Measurements from ENCODE around the gene KCNG4.

Gene KCNG4, protein sequence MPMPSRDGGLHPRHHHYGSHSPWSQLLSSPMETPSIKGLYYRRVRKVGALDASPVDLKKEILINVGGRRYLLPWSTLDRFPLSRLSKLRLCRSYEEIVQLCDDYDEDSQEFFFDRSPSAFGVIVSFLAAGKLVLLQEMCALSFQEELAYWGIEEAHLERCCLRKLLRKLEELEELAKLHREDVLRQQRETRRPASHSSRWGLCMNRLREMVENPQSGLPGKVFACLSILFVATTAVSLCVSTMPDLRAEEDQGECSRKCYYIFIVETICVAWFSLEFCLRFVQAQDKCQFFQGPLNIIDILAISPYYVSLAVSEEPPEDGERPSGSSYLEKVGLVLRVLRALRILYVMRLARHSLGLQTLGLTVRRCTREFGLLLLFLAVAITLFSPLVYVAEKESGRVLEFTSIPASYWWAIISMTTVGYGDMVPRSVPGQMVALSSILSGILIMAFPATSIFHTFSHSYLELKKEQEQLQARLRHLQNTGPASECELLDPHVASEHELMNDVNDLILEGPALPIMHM

DNA sequence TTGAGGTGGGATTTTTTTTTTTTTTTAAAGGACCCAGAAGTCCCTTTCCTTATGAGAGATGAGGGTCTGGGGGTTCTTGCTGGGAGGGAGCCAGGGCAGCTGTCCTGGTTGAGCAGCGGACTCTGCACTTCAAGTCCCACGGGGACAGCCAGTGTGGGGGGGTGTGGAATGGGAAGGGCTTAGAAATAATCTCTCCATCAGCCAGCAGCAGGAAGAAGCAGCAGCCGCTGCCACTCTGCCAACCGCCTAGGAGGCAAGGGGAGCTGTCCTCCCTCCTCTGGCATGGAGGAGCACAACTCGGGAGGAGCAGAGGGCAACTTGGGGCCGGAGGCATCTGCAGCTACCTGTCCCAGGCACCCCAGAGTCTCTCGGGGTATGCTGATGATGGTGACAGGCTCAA is at the start of gene KCNG4:
Gene KCNG4 (minus strand): TSS at position 104 of the 400 bp plus-strand sequence. CDS start 2,527 bp downstream, outside the sequence.
- DNase-seq, result no peak

DNA sequence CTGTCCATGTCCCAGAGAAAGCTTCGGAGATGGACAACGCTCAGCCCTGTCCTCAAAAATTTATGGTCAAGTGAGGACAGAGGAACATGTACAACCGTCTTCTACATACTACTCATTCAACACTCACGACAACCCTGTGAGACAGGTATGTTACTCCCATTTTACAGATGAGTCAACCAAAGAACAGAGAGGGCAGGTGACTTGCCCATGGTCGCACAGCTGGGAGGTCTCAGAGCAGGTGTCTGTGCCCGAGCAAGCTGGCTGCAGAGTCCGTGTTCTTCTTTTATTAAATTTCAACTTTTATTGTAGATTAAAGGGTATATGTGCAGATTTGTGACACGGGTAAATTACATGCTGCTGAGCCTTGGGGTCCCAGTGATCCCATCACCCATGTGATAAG is 49.1 kb upstream of the KCNG4 start:
- DNase-seq, result no peak

DNA sequence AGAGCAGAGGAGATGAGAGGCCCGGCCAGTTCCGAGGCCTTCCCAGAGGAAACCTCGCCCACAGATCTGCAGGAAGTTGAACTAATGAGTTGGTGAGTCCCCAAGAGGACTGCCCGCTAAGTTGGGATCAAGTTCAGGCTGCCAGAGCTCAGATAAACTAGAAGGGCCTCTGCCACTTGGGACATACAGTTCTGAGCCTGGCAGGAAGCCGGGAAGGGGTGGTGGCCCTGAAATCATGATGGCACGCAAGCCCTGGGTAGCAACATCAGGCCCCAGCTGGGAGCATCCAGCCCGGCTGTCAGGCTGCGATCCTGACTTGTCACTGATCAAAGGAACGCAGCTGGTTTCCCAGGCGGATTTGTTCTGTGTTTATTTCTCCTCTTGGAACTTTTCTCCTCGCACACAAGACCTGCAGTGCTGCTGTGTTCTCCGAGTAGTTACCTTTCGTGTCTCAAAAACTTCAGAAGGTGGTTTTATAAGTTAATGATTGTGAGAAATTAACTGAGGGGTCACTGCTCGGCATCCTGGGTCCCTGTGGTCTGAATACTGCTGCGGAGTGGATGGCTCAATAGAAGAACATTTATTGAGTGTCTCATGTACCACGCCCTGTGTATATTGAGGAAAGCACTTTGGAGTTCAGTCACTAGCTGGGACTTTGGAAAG is 46.9 kb upstream of the KCNG4 start:
- DNase-seq, result no peak

DNA sequence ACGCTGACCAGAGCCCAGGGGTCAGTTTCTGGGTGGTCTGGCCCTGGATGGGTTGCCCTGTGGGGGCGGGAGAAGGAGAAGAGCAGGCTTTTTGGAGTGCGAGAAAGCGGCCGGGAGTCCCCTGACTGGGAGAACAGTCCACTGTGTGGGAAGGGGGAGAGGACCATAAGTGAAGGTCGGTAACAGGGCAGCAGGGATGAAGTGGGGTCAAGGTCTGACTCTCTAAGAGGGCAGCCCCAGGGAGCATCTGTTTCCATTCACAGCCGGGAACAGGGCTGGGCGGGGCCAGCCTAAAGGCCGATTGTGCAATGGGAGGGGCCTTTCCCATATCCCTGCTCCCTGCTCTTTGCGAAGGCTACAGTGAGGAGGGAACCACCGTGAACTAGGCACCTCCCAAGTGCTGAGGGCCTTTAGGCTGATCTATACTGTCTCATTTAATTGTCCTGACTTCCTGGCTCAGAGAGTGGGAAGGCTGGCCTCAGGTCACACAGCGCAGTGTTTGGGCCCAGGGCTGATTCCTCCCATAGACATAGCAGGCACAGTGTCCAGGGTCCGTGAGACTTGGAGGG is 44.4 kb upstream of the KCNG4 start:
- no peak for DNase-seq

DNA sequence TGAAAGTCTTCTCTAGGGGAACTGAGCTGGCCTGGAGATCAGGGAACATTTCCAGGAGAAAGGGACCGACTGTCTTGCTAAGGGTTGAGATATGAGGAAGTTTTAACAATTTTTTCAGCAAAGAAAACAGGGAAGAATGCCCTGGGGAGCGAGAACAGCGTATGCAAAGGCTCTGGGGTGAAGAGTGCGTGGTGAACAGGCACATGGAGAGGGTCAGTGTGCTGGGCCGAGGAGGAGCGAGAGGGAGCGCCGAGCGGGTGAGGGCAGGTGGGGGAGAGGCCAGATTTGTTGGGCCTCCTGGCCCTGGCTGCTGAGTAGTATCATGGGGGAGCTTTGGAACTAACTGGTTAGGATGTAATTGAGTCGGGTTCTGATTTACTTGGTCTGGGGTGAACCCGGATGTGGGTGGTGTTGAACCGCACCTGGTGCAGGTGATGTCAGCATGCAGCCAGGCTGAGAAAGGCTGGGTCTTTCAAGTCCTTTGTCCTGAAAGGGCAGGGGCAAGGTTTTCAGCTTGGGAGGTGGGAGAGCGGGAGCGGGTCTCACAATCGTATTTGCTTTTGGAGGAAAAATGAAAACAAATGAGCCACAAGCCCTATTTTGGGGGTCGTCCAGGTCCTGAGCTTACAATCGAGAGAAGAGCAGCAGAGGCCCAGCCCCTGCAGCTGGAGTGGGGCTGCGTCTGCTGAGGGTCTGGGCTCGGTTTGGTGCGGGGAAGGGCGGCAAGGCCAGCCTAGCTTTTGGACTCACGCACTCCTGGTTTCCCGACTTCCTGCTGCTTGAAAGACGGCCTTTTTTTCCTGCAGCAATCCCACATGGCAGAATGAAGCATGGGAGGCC is 43.7 kb upstream of the KCNG4 start:
- no peak for DNase-seq

DNA sequence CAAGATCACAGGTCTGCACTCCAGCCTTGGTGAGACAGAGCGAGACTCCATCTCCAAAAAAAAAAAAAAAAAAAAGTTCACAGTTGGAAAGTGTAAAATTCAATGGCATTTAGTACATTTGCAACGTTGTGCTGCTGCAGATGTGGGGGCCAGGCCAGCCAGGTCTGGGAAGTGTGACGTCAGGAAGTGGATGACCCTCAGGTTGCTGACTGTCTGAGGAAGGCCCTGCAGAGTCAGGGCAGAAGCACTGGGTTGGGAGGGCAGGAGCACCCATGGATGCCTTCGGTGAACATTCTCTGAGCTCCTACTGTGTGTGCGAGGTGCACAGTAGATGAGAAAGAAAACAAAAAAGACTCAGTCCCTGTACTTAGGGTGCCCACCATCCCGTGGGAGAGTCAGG is 42.7 kb upstream of the KCNG4 start:
- no peak for DNase-seq

DNA sequence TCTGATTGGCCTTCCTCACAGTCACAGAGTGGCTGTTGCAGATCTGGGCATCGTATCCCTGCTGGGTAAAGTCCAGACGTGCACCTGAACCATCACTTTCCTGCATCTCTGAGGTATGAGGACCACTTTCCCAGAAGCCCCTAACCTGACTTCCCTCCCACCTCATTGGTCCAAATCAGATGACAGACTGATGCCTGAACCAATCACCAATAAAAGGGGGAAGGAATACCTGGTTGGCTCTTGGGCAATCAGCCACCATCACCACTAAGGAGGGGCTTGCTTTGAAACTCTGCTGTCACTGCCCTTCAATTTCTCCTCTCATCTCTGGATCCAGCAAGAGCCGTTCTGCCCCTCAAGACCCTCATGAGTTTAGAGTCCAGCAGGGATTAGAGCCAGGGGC is 41.3 kb upstream of the KCNG4 start:
- no peak for DNase-seq

DNA sequence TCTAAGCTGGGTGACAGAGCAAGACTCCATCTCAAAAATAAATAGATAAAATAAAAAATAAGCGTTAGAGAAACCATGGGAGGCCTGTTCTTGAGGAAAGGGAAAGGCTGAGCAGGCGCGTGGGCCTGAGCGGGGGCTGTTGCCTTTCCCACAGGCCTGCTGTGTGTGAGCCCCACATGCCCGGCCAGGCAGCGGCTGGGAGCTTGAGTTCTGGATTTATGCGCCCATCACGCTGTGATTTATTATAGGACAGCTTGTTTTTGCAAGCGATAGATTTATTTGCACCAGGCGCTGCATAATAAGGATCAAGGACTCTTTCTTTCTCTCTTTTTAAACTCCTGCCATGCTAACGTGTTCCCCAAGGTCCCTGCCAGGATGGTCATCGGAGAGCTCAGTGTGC is 40.1 kb upstream of the KCNG4 start:
- DNase-seq, result no peak

DNA sequence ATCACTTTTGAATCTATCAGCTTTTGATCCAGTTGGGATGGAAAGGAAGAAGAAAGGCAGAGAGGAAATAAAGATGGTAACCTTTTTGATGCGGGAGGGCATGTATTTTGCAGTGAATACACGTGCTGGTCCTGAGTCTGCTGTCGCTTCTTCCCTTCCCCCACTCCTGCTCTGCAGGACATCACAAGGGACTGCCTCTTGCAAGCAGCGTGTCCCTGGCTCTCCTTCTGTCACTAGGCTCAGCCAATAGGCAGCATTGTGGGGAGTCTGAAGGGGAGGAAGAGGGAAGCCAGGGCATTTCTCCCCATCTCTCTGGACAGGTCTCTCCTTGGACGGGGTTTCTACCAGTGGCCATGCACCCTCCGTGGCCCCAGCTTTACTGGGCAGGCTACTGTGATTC is 39.2 kb upstream of the KCNG4 start:
- DNase-seq, result no peak

DNA sequence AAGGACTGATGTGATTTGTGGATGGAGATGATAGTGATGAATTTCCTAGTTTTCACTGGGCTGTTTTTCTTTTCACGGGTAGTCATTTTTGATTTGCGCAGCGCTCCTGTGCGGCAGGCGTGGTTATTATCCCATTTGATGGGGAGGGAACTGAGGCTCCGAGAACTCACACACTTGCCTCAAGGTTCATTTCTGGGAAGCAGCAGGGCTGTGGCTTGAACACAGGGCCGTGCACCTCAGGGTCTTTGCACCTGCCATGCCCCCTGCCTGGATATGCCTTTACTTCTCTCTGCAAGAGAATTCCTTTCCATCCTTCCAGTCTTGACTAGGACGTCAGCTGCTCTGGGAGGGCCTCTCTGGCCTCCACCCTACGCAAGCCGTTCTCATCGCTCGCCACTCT is 38.5 kb upstream of the KCNG4 start:
- DNase-seq, result no peak

DNA sequence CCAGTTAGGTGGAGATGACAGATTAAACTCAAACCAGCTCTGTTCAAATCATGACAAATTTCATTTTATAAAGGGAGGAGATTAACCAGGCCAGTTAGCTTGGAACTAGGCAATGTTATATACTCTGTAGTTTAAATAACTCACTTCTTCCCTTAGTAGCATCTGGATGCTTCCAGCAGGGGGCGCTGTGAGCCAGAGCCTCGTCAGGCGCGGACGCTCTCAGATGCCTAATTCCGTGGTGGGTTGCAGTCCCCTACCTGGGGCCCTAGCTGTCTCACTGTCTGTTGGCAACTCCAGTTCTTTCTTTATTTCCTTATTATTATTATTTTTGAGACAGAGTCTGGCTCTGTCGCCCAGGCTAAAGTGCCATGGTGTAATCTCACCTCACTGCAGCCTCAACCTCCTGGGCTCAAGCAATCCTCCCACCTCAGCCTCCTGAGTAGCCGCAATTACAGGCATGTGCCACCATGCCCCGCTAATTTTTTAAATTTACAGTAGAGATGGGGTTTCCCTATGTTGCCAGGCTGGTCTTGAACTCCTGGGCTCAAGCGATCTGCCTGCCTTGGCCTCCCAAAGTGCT is 37.5 kb upstream of the KCNG4 start:
- DNase-seq, result no peak

DNA sequence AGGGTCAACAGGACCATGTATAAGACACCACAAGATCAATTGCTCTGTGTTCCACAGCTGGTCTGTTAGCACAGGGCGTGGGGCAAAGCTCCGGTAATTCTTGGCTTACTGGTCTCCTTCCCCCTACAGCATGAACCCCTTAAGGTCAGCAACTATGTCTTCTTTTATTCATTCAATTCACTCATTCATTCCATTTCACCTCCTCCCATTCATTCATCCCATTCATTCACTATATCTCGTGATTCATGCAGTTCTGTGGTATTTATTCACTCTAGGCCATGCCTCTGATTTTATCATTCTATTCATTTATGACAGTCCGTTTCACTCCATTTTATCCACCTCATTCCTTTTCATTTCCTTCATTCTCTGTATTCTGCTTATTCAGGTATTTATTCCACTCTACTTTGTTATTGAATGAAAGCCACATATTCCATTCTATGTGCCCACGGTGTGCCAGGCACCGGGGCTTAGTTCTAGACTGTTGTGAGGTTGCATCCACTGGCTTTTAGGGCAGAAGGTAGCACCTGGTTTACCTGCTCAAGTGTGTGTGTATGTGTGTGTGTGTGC is 35.9 kb upstream of the KCNG4 start:
- no peak for DNase-seq

DNA sequence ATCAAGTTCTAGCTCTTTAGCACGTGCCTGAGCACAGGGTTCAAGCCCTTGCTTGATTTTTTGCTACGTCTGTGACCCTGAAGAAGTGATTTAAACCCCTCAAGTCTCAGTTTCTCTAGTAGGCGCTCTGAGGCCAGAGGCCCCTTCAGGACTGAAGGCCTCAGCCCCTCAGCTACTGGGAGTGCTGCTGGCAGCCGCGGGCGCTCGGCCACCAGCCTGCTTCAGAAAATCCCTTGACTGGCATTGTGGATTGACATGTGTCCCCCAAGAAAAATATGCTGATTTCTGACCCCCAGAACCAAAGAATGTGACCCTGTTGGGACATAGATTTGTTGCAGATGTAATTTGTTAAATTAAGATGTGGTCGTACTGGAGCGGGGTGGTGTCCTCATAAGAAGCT is 34.7 kb upstream of the KCNG4 start:
- DNase-seq, result no peak

DNA sequence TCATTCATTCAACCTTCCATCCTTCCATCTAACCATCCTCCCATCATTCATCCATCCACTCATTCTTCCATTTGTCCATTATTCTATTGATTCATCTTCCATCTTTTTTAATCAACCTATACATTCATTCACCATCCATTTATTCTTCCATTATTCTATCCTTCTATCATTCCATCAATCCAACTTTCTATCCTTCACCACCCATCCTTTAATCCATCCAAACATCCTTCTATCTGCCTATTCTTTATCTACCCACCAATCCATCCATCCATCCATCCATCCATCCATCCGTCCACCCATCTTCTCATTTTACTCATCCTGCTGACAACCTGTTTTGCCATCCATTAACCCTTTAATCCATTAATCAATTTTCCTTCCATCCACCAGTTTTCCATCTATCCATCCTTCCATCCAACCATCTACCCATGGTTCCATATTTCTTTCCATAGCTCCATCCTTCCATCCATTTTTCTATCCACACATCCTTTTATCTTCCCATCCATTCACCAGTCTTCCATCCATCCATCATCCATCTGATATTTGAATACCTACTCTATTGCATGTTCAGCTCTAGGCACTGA is 33.0 kb upstream of the KCNG4 start:
- no peak for DNase-seq

DNA sequence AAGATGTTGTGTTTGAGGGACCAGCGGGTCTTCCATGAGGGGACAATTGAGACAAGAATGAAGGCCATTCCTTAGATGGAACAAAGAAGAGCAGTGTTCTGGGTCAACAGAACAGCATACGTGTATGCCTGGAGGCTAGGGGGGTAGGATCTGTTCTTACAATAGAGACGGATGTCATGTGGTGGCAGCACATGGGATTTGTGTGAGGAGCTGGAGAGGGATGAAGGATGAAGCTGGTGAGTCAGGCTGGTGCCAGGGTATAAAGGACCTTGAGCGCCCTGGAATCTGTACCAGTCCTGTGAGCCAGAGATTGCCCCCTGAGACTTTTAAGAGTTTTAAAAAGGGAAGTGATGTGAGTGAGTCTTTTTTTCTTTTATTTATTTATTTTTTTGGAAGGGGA is 32.1 kb upstream of the KCNG4 start:
- no peak for DNase-seq

DNA sequence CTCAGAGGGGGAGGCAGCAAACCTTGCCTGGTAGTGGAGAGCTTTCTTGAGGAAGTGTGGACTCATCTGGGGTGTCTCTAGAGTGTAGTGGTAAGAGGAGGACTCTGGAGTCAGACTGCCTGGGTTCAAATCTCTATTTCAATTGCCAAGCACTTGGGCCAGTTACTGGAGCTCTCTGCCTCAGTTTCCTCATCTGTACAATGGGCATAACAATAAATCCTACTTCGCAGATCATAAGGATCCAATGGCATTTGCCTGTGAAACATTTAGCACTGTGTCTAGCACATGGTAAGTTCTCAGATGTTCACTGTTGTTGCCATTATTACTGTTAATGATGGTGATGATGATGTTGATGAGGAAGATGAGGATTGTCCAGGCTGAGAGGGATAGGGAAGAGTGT is 31.2 kb upstream of the KCNG4 start:
- no peak for DNase-seq

DNA sequence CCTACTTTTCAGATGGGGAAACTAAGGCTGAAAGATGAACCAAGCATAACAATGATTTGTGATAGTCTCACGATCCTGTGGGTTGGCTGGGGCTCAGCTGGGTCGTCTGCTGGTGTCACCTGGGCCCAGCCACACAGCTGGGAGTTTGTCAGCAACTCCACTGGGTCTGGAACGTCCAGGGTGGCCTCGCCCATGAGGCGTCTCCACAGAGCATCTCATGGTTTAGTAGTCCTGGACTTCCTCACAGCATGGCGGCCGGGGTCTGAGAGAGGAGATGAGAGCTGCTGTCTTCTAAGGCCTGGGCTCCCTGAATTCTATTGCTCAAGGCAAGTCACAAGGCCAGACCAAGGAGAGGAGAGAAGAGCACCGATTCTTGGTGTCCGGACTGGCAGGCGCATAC is 30.7 kb upstream of the KCNG4 start:
- DNase-seq, result no peak

DNA sequence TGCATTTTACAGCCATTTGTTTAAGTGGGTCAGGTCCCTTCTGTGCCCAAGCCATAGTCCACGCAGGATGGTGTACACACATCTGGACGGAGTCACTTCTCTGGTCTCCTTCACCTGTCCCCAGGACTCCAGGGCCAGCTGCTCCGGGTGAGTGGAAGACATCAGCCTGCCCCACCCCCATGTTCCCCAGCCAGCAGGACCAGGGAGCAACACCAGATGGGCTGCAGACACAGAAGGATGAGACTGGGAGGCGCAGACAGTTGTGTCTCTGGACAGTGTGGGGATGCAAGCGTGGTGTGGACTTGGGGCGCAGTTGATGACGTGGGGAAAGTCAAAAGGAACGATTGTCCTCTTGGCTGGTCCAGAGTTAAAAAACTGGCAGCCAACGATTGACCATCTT is 30.3 kb upstream of the KCNG4 start:
- no peak for DNase-seq

DNA sequence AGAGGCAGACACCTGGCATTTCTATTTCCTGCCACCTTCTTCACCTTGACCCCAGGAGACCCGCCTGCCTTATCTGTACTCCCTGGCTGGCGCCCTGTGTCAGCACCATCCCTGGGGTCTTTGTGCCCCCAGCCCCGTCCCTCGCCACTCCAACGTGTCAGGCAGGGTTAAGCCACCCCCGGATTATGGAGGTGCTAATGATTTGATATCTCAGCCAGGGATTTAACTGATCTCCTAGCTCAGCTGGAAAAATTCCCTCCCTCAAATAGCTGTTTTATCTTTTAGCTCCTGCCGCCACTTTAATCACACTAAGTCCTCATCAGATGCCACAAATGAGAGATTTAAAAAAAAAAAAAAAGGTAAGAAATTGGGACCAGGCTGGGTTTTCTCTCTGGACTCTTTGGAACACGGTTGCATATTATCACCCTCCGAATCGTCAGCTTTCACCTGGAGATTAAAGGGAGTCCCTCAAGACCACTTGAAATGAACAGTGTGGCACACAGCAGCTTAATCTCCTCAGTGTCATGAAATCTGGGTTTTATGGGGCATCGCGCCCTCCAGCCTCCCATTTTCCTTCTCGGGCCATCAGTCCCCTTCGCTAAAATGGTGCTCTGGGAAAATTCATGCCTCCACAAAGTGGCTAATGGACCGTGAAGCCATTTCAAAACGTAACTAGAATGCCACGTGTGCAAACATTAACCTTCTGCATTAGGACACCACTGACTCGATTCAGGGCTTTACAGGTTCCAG is 28.7 kb upstream of the KCNG4 start:
- no peak for DNase-seq

DNA sequence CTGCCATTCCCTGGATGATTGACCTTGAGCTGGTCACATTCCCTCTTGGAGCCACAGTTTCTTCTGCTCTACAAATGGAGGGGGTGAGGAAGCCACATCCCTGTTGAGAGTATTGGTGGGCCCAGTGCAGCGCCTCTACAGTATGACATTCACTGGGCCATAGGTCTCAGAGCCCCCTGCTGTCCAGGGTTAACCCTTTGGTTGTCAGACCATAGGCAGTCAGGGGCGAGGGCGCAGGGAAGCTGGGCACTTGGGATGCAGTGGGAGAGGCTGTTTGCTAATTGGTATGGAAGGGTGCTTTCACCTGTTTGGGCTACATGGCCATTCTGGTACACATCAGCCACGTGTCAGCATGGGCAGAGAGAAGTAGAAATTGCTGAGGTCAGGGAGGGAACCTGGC is 27.6 kb upstream of the KCNG4 start:
- no peak for DNase-seq

DNA sequence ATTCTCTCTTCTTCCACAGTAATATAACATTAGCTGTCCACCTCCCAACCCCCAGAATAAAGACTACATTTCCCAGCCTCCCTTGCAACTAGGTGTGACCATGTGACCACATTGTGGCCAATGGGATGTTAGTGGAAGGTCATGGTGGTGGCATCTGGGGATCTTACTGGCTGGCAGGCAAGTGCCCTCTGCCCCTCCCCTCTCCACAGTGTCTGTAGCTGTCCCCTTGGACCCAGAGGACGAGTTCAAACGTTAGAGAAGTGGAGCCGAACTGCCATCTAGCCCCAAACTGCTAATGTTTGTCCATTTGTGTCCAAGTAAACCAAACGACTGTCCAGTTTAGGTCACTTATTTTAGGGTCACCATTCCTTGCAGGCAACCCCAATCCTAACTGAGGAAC is 26.6 kb upstream of the KCNG4 start:
- no peak for DNase-seq
